ENCODE measurements around the gene TFB1M. TPM values are rescaled to one million over a fixed set of nuclear protein-coding genes. Genes with fewer than 3 reads are reported as not detected.
"Not testable (repeated sequence)": the region's sequence is repeated elsewhere in the genome, so short reads cannot be mapped to it uniquely, and the experiment has no call there.

Gene TFB1M
- total RNA-seq, 2 experiments from 2014 or later = 7.2 to 9.2 TPM

DNA sequence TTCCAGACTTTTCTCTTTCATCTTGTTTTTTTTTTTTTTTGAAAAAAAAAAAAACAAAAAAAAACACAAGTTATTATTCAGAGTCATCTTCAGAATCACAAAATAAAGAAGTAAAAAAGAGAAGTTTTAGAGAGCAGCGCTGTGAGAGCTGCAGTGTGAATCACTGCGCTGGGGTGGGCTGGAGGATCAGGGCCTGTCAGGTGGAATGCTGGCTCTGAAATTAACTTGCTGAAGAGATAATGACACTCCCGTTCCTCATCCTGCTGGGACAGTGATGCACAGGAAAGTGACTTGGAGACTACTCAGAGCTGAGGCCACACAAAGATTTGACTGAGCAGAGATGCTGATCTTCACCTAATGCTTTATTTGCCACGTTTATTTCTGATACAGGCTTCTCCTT lies 93.2 kb downstream of the TFB1M start:
- DNase-seq (peak in 2 of 14 experiments; percentile 47 to 65), ATAC-seq (ENCODE audit: poor library complexity) (no peak)
- intact Hi-C loops (cut with DNase I, micrococcal nuclease) = no loop called here
- H3K4me1 Mint-ChIP-seq (ENCODE audit: low read depth) = peaks cover 6% of the 10 kb centered on the region
- Histone ChIP-seq H3K27ac (ENCODE audit: low read depth in 1 of 2, low read length in 2 of 2) (no peak overlapping the region), H3K27me3 (ENCODE audit: control insufficient read depth in 1 of 2, insufficient read depth in 2 of 2, low read length in 2 of 2) (peaks cover 0 to 2% of the 10 kb centered on the region in 2 experiments), H3K4me1 (ENCODE audit: insufficient read depth, low read length) (peaks cover 13% of the 10 kb centered on the region), H3K36me3 (ENCODE audit: insufficient read depth, low read length) (no peaks in the 10 kb centered on the region), H3K9me3 (ENCODE audit: control insufficient read depth in 1 of 2, insufficient read depth in 1 of 2, low read length in 2 of 2) (no peaks in the 10 kb centered on the region), H3K4me3 (ENCODE audit: low read length) (no peak overlapping the region)
- POLR2A ChIA-PET = no interaction called here
- TF ChIP-seq, protein P1, sequence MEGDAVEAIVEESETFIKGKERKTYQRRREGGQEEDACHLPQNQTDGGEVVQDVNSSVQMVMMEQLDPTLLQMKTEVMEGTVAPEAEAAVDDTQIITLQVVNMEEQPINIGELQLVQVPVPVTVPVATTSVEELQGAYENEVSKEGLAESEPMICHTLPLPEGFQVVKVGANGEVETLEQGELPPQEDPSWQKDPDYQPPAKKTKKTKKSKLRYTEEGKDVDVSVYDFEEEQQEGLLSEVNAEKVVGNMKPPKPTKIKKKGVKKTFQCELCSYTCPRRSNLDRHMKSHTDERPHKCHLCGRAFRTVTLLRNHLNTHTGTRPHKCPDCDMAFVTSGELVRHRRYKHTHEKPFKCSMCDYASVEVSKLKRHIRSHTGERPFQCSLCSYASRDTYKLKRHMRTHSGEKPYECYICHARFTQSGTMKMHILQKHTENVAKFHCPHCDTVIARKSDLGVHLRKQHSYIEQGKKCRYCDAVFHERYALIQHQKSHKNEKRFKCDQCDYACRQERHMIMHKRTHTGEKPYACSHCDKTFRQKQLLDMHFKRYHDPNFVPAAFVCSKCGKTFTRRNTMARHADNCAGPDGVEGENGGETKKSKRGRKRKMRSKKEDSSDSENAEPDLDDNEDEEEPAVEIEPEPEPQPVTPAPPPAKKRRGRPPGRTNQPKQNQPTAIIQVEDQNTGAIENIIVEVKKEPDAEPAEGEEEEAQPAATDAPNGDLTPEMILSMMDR (IDR thresholded peaks at IDR 0.05) = no peak
- H3K9me3 Mint-ChIP-seq = no peaks in the 10 kb centered on the region
- CTCF ChIA-PET = interaction anchor here (0.7 kb wide), 1 partner anchor 385 kb away, joined by 4 read pairs; no protein-coding TSS in a partner anchor
- H3K4me3 Mint-ChIP-seq = no peak overlapping the region
- H3K36me3 Mint-ChIP-seq (ENCODE audit: low read depth) = no peaks in the 10 kb centered on the region
- H3K27ac Mint-ChIP-seq = no peak overlapping the region
- H3K27me3 Mint-ChIP-seq = no peaks in the 10 kb centered on the region

DNA sequence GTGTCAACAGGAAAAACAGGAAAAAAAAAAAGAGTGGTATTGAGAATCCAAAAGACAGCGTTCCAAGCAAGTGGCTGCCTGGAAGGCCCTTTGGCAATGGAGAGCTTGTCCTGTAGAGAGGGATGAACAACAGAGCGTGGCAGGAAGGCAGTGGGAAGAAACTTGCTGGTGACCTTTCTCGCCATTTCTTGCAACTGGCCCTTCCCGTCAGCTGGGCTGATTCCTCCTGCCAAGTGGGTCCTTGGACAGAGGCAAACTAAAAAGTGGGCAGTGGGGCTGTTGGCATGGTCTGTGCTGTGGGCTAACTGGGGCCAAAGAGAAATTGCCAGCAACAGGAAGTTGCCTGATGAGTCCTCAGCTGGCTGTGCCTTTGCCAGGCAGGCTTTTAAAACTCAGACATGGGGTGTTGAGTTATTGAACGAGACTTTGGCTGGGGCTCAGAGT lies 94.4 kb downstream of the TFB1M start:
- no peak for ATAC-seq (ENCODE audit: poor library complexity)
- Histone ChIP-seq H3K4me1 (ENCODE audit: insufficient read depth, low read length) (peaks cover 13% of the 10 kb centered on the region), H3K27ac (ENCODE audit: low read depth in 1 of 2, low read length in 2 of 2) (no peak overlapping the region), H3K36me3 (ENCODE audit: insufficient read depth, low read length) (no peaks in the 10 kb centered on the region), H3K27me3 (ENCODE audit: control insufficient read depth in 1 of 2, insufficient read depth in 2 of 2, low read length in 2 of 2) (peaks cover 0 to 2% of the 10 kb centered on the region in 2 experiments), H3K4me3 (ENCODE audit: low read length) (no peak overlapping the region), H3K9me3 (ENCODE audit: control insufficient read depth in 1 of 2, insufficient read depth in 1 of 2, low read length in 2 of 2) (no peaks in the 10 kb centered on the region)
- Mint-ChIP-seq H3K36me3 (ENCODE audit: low read depth) (no peaks in the 10 kb centered on the region), H3K27ac (no peak overlapping the region), H3K4me3 (no peak overlapping the region), H3K9me3 (no peaks in the 10 kb centered on the region), H3K27me3 (no peaks in the 10 kb centered on the region), H3K4me1 (ENCODE audit: low read depth) (peaks cover 6% of the 10 kb centered on the region)
- intact Hi-C loops (cut with DNase I, micrococcal nuclease) = no loop called here
- no peak for DNase-seq
- POLR2A ChIA-PET = no interaction called here
- TF ChIP-seq, protein P1 (IDR thresholded peaks at IDR 0.05) = no peak
- CTCF ChIA-PET = no interaction called here

DNA sequence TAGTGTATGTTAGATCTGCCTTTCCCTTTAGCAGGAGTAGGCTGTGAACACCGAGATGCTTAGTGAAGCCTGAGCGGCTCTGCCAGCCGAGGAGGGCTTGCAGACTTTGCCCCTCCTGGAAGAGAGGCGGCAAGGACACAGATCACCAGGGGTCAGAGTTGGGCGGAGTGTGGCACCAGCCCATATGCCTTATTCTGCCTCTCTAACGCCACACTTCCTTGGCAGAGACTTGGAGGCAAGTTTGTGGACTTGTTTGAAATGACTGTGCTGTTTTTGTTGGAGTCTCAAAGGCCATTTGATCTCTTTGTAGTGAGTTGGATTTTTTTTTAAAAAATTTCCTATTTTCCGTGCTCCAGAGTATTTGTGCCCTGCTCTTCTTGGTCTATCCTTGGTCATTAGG lies 95.0 kb downstream of the TFB1M start:
- Mint-ChIP-seq H3K4me3 (no peak overlapping the region), H3K27ac (no peak overlapping the region), H3K36me3 (ENCODE audit: low read depth) (no peaks in the 10 kb centered on the region), H3K27me3 (no peaks in the 10 kb centered on the region), H3K9me3 (no peaks in the 10 kb centered on the region), H3K4me1 (ENCODE audit: low read depth) (peaks cover 6% of the 10 kb centered on the region)
- Histone ChIP-seq H3K9me3 (ENCODE audit: control insufficient read depth in 1 of 2, insufficient read depth in 1 of 2, low read length in 2 of 2) (no peaks in the 10 kb centered on the region), H3K36me3 (ENCODE audit: insufficient read depth, low read length) (no peaks in the 10 kb centered on the region), H3K4me1 (ENCODE audit: insufficient read depth, low read length) (peaks cover 8% of the 10 kb centered on the region), H3K27ac (ENCODE audit: low read depth in 1 of 2, low read length in 2 of 2) (no peak overlapping the region), H3K4me3 (ENCODE audit: low read length) (no peak overlapping the region), H3K27me3 (ENCODE audit: control insufficient read depth in 1 of 2, insufficient read depth in 2 of 2, low read length in 2 of 2) (peaks cover 0 to 2% of the 10 kb centered on the region in 2 experiments)
- ChIA-PET POLR2A (no interaction called here), CTCF (no interaction called here)
- DNase-seq (no peak), ATAC-seq (ENCODE audit: poor library complexity) (no peak)
- TF ChIP-seq, protein P1 (IDR thresholded peaks at IDR 0.05) = no peak
- intact Hi-C loops (cut with DNase I, micrococcal nuclease) = no loop called here

DNA sequence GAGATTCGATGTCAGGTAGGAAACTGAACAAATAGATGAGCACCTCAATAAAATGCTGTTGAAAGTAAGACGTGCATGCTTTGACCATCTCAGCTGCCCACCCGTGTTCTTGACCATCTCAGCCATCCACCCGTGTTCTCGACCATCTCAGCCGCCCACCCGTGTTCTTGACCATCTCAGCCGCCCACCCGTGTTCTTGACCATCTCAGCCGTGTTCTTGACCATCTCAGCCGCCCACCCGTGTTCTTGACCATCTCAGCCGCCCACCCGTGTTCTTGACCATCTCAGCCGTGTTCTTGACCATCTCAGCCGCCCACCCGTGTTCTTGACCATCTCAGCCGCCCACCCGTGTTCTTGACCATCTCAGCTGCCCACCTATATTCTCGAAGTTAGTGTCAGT lies 95.6 kb downstream of the TFB1M start:
- ATAC-seq (ENCODE audit: poor library complexity); intact Hi-C loops (cut with DNase I, micrococcal nuclease); H3K4me3 Mint-ChIP-seq; H3K27ac ChIP-seq (ENCODE audit: low read depth in 1 of 2, low read length in 2 of 2); H3K4me3 ChIP-seq (ENCODE audit: low read length); CTCF ChIA-PET; H3K27ac Mint-ChIP-seq; H3K4me1 ChIP-seq (ENCODE audit: insufficient read depth, low read length); H3K36me3 ChIP-seq (ENCODE audit: insufficient read depth, low read length); POLR2A ChIA-PET; H3K4me1 Mint-ChIP-seq (ENCODE audit: low read depth); H3K9me3 ChIP-seq (ENCODE audit: control insufficient read depth in 1 of 2, insufficient read depth in 1 of 2, low read length in 2 of 2); H3K9me3 Mint-ChIP-seq; H3K27me3 Mint-ChIP-seq; DNase-seq; H3K27me3 ChIP-seq (ENCODE audit: control insufficient read depth in 1 of 2, insufficient read depth in 2 of 2, low read length in 2 of 2); H3K36me3 Mint-ChIP-seq (ENCODE audit: low read depth): not testable (repeated sequence)

Data from CD4-positive, alpha-beta T cell (primary cell).